ENCODE data around the gene SIAH2. TPM values are rescaled to one million over a fixed set of nuclear protein-coding genes. Genes with fewer than 3 reads are reported as not detected.

Gene SIAH2
- total RNA-seq, 1 experiment from 2014 or later: 17.1 TPM

DNA sequence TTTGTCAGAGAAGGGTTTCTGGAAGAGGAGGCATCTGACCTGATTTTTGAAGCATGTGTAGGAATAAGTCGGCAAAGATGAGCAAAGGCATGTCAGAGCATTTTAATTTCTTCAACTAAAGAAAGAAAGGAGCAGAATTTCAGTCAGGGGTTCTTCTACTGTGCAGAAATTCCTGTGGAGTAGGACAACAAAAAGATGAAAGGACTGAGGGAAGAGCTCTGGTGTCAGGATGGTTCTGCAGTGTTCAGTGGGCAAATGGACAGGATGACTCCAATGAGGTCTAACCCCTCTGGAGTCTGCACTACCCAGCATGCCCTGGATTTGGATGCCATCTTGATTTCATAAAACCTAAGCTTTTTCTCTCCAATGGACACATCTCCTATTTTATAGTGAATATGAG lies 47.7 kb upstream of the SIAH2 start (continued):
- TF ChIP-seq, protein P1, sequence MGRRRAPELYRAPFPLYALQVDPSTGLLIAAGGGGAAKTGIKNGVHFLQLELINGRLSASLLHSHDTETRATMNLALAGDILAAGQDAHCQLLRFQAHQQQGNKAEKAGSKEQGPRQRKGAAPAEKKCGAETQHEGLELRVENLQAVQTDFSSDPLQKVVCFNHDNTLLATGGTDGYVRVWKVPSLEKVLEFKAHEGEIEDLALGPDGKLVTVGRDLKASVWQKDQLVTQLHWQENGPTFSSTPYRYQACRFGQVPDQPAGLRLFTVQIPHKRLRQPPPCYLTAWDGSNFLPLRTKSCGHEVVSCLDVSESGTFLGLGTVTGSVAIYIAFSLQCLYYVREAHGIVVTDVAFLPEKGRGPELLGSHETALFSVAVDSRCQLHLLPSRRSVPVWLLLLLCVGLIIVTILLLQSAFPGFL (CRISPR knock-in tag; IDR thresholded peaks at IDR 0.05; ENCODE audit: borderline replicate concordance): no peak
- no peak for TF ChIP-seq MXD4 (CRISPR knock-in tag; IDR thresholded peaks at IDR 0.05; ENCODE audit: borderline replicate concordance)

DNA sequence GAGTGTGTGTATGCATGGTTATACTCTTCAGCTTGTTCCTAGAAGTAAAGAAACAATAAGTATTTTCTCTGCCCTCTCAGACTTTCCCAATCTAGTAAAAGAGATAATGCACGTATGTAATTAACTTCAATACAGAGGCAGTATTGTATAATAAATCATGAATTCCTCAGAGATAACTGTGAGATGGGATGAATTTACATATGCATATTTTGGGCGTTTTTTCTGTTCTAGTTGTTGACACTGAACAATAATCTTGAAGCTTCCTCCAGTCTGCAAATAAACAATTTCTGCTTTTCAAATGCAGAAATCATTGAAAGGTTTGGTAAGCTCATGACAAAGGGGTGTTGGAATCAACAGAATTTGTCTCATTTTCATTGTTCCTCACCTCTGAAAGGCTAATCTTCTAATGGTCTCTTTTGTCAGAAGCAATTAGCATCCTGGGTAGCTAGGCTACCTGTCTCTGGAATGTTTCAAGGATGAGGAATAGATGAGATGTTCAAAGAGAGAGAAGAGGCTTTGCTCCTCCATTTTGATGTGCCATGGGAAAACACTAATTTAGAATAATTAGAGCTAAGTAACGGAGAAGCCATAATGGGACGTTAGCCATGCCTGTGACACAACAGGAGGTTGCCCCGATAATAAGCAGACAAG lies 43.3 kb upstream of the SIAH2 start:
- ATAC-seq (peak; percentile 83), DNase-seq (ENCODE audit: low spot score) (no peak)
- peaks cover 7% of the 10 kb centered on the region; the same call in 1 of the 2 replicates for H3K36me3 Mint-ChIP-seq
- TF ChIP-seq ELF4 (CRISPR knock-in tag; IDR thresholded peaks at IDR 0.05; ENCODE audit: low read depth): no peak
- TF ChIP-seq TEAD1 (CRISPR knock-in tag; IDR thresholded peaks at IDR 0.05): peak; percentile 77; the same call in 1 of the 2 replicates
- TF ChIP-seq EMX1 (CRISPR knock-in tag; IDR thresholded peaks at IDR 0.05): no peak
- TF ChIP-seq ZNF423 (CRISPR knock-in tag; IDR thresholded peaks at IDR 0.05): 0 out of 2 replicates have a peak, but pooled peaks have one; percentile 11
- TF ChIP-seq NFATC4 (CRISPR knock-in tag; IDR thresholded peaks at IDR 0.05): no peak
- no peak for TF ChIP-seq TCF7 (CRISPR knock-in tag; IDR thresholded peaks at IDR 0.05; ENCODE audit: low read depth)
- TF ChIP-seq SMAD3 (CRISPR knock-in tag; IDR thresholded peaks at IDR 0.05; ENCODE audit: borderline replicate concordance): 0 out of 2 replicates have a peak, but pooled peaks have one; percentile 34
- no peak for TF ChIP-seq FOXP1 (CRISPR knock-in tag; IDR thresholded peaks at IDR 0.05; ENCODE audit: borderline replicate concordance)
- TF ChIP-seq FOXJ3 (CRISPR knock-in tag; IDR thresholded peaks at IDR 0.05; ENCODE audit: borderline replicate concordance): 0 out of 2 replicates have a peak, but pooled peaks have one; percentile 66
- no peak for TF ChIP-seq ZNF219 (CRISPR knock-in tag; IDR thresholded peaks at IDR 0.05; ENCODE audit: borderline replicate concordance)
- TF ChIP-seq, protein P2, sequence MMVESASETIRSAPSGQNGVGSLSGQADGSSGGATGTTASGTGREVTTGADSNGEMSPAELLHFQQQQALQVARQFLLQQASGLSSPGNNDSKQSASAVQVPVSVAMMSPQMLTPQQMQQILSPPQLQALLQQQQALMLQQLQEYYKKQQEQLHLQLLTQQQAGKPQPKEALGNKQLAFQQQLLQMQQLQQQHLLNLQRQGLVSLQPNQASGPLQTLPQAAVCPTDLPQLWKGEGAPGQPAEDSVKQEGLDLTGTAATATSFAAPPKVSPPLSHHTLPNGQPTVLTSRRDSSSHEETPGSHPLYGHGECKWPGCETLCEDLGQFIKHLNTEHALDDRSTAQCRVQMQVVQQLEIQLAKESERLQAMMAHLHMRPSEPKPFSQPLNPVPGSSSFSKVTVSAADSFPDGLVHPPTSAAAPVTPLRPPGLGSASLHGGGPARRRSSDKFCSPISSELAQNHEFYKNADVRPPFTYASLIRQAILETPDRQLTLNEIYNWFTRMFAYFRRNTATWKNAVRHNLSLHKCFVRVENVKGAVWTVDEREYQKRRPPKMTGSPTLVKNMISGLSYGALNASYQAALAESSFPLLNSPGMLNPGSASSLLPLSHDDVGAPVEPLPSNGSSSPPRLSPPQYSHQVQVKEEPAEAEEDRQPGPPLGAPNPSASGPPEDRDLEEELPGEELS (CRISPR knock-in tag; IDR thresholded peaks at IDR 0.05): peak; percentile 88; the same call in 1 of the 2 replicates
- TF ChIP-seq, protein P3, sequence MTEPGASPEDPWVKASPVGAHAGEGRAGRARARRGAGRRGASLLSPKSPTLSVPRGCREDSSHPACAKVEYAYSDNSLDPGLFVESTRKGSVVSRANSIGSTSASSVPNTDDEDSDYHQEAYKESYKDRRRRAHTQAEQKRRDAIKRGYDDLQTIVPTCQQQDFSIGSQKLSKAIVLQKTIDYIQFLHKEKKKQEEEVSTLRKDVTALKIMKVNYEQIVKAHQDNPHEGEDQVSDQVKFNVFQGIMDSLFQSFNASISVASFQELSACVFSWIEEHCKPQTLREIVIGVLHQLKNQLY (CRISPR knock-in tag; IDR thresholded peaks at IDR 0.05): no peak
- no peak for TF ChIP-seq GRHL2 (CRISPR knock-in tag; IDR thresholded peaks at IDR 0.05; ENCODE audit: insufficient replicate concordance, severe bottlenecking)
- TF ChIP-seq TEAD4 (CRISPR knock-in tag; IDR thresholded peaks at IDR 0.05): no peak
- no peak for TF ChIP-seq CBFB (CRISPR knock-in tag; IDR thresholded peaks at IDR 0.05; ENCODE audit: low read depth)
- no peak for TF ChIP-seq ZNF396 (CRISPR knock-in tag; IDR thresholded peaks at IDR 0.05; ENCODE audit: borderline replicate concordance)
- TF ChIP-seq, protein P4, sequence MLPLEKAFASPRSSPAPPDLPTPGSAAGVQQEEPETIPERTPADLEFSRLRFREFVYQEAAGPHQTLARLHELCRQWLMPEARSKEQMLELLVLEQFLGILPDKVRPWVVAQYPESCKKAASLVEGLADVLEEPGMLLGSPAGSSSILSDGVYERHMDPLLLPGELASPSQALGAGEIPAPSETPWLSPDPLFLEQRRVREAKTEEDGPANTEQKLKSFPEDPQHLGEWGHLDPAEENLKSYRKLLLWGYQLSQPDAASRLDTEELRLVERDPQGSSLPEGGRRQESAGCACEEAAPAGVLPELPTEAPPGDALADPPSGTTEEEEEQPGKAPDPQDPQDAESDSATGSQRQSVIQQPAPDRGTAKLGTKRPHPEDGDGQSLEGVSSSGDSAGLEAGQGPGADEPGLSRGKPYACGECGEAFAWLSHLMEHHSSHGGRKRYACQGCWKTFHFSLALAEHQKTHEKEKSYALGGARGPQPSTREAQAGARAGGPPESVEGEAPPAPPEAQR (CRISPR knock-in tag; IDR thresholded peaks at IDR 0.05): 0 out of 2 replicates have a peak, but pooled peaks have one; percentile 29
- TF ChIP-seq SOX15 (CRISPR knock-in tag; IDR thresholded peaks at IDR 0.05): no peak
- peaks cover 47% of the 10 kb centered on the region for H3K4me1 Mint-ChIP-seq
- ChIA-PET CTCF (interaction anchor here (1.0 to 1.1 kb wide), 2 partner anchors 18 to 58 kb away, joined by 3 read pairs; no protein-coding TSS in a partner anchor), POLR2A (no interaction called here)
- H3K27me3 Mint-ChIP-seq (ENCODE audit: low read depth): peaks cover 45% of the 10 kb centered on the region
- H3K27ac Mint-ChIP-seq: peak overlapping the region; percentile 73
- H3K4me3 Mint-ChIP-seq: peak overlapping the region; percentile 7; the same call in 1 of the 2 replicates
- peaks cover 9% of the 10 kb centered on the region for H3K9me3 Mint-ChIP-seq

Measured in WTC11 (cell line).